PC-9 (cell line): ENCODE measurements around the gene DUS2. TPM values are rescaled to one million over a fixed set of nuclear protein-coding genes. Genes with fewer than 3 reads are reported as not detected.

Source experiments
- BruUV-seq: library from RNA; stranded (reverse); fragments of 400-500 nt; replicated peaks from 2 replicates; lab custom pipeline; 2021; lab: Mats Ljungman, UMichigan
- CTCF ChIA-PET: fragments of 300-600 bp; sonication (Branson Sonifier 250); formaldehyde crosslinking; loops from one replicate; lab custom pipeline; 2022; ENCODE audit warnings: antibody characterized with exemption; lab: Charles Lee
- POLR2A ChIA-PET: fragments of 300-600 bp; sonication (Branson Sonifier 250); formaldehyde crosslinking; loops from one replicate; lab custom pipeline; 2022; ENCODE audit warnings: antibody characterized with exemption; ENCODE audit not compliant: unreplicated experiment; lab: Charles Lee
- DNase-seq, 2 experiments: peaks; one replicate each; pipeline versions ENCODE4 v3.0.0 to v3.0.0-alpha.2; 2015 to 2022; ENCODE audit warnings: mixed read lengths in 1 of 2
- H2AFZ ChIP-seq: fragments of 200-600 bp; sonication (generic); 2 replicates; pipeline ENCODE4 v1.8.1; 2017; ENCODE audit warnings: antibody characterized with exemption
- H3F3A ChIP-seq: fragments of 200-600 bp; sonication (generic); 2 replicates; pipeline ENCODE4 v1.8.1; 2017; ENCODE audit warnings: antibody characterized with exemption, mild to moderate bottlenecking, low read depth; ENCODE audit not compliant: insufficient read depth
- H3K27ac ChIP-seq: fragments of 200-600 bp; sonication (generic); 2 replicates; pipeline ENCODE4 v1.6.1; 2016; ENCODE audit warnings: mixed run types
- H3K27me3 ChIP-seq: fragments of 200-600 bp; sonication (generic); 2 replicates; pipeline ENCODE4 v1.6.1; 2016; ENCODE audit warnings: low read depth, mixed run types; ENCODE audit not compliant: insufficient read depth
- H3K36me3 ChIP-seq: fragments of 200-600 bp; sonication (generic); 2 replicates; pipeline ENCODE4 v1.6.1; 2016; ENCODE audit warnings: low read depth, mixed run types
- H3K4me1 ChIP-seq: fragments of 200-600 bp; sonication (generic); replicated peaks from 2 replicates; pipeline ENCODE4 v1.6.1; 2016; ENCODE audit warnings: mixed run types; ENCODE audit not compliant: insufficient read depth
- H3K4me2 ChIP-seq: fragments of 200-600 bp; sonication (generic); 2 replicates; pipeline ENCODE4 v1.6.1; 2017; ENCODE audit warnings: mixed run types
- H3K4me3 ChIP-seq: fragments of 200-600 bp; sonication (generic); 2 replicates; pipeline ENCODE4 v1.6.1; 2016; ENCODE audit warnings: mixed run types
- H3K79me2 ChIP-seq: fragments of 200-600 bp; sonication (generic); 2 replicates; pipeline ENCODE4 v1.6.1; 2017; ENCODE audit warnings: low read depth, mixed run types
- H3K9me2 ChIP-seq: fragments of 200-600 bp; sonication (generic); 2 replicates; pipeline ENCODE4 v1.8.1; 2017; ENCODE audit warnings: mild to moderate bottlenecking; ENCODE audit not compliant: insufficient read depth
- H3K9me3 ChIP-seq: fragments of 200-600 bp; sonication (generic); 2 replicates; pipeline ENCODE4 v1.8.1; 2016; ENCODE audit warnings: low read depth; ENCODE audit not compliant: insufficient read depth
- H4K20me1 ChIP-seq: fragments of 200-600 bp; sonication (generic); 2 replicates; pipeline ENCODE4 v1.8.1; 2017; ENCODE audit not compliant: insufficient read depth
- EZH2 ChIP-seq: fragments of 200-600 bp; sonication (generic); IDR thresholded peaks from 2 replicates; pipeline ENCODE4 v1.8.0; 2017; ENCODE audit warnings: antibody characterized with exemption, low read depth
- intact Hi-C: fragments of 100-400 bp; cut with micrococcal nuclease; formaldehyde crosslinking; loops from one replicate; pipeline ENCODE4 v1.10.0; 2022; ENCODE audit not compliant: unreplicated experiment
- total RNA-seq: library from RNA; stranded (reverse); gene quantifications from 2 replicates; pipeline ENCODE4 v1.2.3, GENCODE V29; 2021
- TF ChIP-seq, protein P1 (sequence below): fragments of 200-600 bp; sonication (generic); conservative IDR thresholded peaks from 2 replicates; pipeline ENCODE4 v1.6.1; 2017; ENCODE audit warnings: mixed run types, antibody characterized with exemption, mild to moderate bottlenecking, moderate library complexity

Gene DUS2
- total RNA-seq, 1 experiment from 2014 or later = 29.7 TPM

DNA sequence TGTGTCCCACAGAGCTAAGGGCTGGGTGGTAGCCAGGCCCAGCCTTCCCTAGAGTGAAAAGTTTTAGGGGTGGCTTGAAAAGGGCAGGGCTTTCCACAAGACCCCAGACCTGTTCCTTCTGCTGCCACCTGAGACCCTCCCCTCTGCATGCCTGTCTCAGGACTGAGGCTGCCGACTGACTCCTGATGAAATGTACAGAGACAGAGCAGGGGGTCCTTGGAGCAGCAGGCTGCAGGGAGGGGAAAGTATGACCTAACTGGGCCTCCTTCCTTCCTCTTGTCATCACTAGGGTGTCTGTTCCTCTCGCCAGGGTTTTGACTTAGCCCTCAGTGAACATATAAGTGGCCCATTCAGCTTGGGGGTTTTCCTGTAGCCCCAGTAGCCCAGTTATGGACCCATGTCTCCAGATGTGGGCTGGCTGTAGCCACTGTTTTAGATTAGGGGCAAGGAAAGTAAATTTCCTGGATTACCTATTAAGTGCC is 47.2 kb downstream of the DUS2 start:
- H3K36me3 ChIP-seq = 0 out of 2 replicates have a peak, but pooled peaks cover 4% of the 10 kb centered on the region
- no peaks in the 10 kb centered on the region for H3K9me2 ChIP-seq
- H3K4me3 ChIP-seq = no peak overlapping the region
- intact Hi-C loops = no loop called here
- no TSS peak for BruUV-seq
- H3F3A ChIP-seq = peaks cover 4% of the 10 kb centered on the region; the same call in 1 of the 2 replicates
- TF ChIP-seq, protein P1, sequence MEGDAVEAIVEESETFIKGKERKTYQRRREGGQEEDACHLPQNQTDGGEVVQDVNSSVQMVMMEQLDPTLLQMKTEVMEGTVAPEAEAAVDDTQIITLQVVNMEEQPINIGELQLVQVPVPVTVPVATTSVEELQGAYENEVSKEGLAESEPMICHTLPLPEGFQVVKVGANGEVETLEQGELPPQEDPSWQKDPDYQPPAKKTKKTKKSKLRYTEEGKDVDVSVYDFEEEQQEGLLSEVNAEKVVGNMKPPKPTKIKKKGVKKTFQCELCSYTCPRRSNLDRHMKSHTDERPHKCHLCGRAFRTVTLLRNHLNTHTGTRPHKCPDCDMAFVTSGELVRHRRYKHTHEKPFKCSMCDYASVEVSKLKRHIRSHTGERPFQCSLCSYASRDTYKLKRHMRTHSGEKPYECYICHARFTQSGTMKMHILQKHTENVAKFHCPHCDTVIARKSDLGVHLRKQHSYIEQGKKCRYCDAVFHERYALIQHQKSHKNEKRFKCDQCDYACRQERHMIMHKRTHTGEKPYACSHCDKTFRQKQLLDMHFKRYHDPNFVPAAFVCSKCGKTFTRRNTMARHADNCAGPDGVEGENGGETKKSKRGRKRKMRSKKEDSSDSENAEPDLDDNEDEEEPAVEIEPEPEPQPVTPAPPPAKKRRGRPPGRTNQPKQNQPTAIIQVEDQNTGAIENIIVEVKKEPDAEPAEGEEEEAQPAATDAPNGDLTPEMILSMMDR = no peak
- TF ChIP-seq EZH2 = no peak
- no peaks in the 10 kb centered on the region for H3K27me3 ChIP-seq
- POLR2A ChIA-PET = no interaction called here
- DNase-seq = no peak
- no peak overlapping the region for H3K27ac ChIP-seq
- CTCF ChIA-PET = interaction anchor here (0.6 kb wide), 1 partner anchor 28 kb away, joined by 4 read pairs; no protein-coding TSS in a partner anchor
- H3K4me1 ChIP-seq = no peaks in the 10 kb centered on the region
- H4K20me1 ChIP-seq = no peaks in the 10 kb centered on the region
- no peak overlapping the region for H2AFZ ChIP-seq
- no peaks in the 10 kb centered on the region for H3K9me3 ChIP-seq
- H3K79me2 ChIP-seq = no peaks in the 10 kb centered on the region
- no peak overlapping the region for H3K4me2 ChIP-seq

DNA sequence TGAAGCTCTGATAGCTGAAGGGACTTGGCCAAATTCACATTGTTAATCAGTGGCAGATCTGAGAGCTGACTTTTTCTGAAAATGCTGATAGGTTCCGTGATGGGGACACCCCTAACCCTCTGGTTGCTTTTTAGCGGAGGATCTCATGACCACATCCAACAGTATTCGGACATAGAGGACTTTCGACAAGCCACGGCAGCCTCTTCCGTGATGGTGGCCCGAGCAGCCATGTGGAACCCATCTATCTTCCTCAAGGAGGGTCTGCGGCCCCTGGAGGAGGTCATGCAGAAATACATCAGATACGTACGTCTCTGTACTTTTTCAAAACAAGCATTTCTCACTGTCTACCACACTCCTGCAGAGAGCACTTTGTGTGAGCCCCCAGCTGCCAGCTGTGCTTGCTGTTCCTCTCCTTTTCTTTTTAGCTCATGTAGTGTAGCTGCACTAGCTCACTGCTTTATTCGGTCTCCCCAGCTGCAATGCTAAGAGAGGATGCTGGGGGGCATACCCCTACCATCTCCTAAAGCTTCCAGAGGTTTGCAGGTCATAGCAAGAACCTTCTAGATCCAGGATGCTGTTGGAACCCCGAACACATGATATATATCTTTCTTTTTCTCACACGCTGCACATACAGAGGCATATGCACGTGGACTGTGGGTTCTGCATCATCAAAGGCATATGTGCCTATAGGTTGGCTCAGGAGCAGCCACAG is 47.9 kb downstream of the DUS2 start:
- POLR2A ChIA-PET = no interaction called here
- no peaks in the 10 kb centered on the region for H3K9me3 ChIP-seq
- H3K27me3 ChIP-seq = no peaks in the 10 kb centered on the region
- H3K27ac ChIP-seq = no peak overlapping the region
- no peaks in the 10 kb centered on the region for H3F3A ChIP-seq
- no peak for DNase-seq
- no peaks in the 10 kb centered on the region for H3K79me2 ChIP-seq
- TF ChIP-seq, protein P1 = no peak
- TF ChIP-seq EZH2 = no peak
- no peak overlapping the region for H2AFZ ChIP-seq
- CTCF ChIA-PET = interaction anchor here (0.7 kb wide), 1 partner anchor 30 kb away, joined by 3 read pairs; no protein-coding TSS in a partner anchor
- no peaks in the 10 kb centered on the region for H3K9me2 ChIP-seq
- H3K36me3 ChIP-seq = 0 out of 2 replicates have a peak, but pooled peaks cover 4% of the 10 kb centered on the region
- no peak overlapping the region for H3K4me3 ChIP-seq
- no peak overlapping the region for H3K4me2 ChIP-seq
- no peaks in the 10 kb centered on the region for H3K4me1 ChIP-seq
- no peaks in the 10 kb centered on the region for H4K20me1 ChIP-seq
- intact Hi-C loops = no loop called here
- BruUV-seq = no TSS peak

DNA sequence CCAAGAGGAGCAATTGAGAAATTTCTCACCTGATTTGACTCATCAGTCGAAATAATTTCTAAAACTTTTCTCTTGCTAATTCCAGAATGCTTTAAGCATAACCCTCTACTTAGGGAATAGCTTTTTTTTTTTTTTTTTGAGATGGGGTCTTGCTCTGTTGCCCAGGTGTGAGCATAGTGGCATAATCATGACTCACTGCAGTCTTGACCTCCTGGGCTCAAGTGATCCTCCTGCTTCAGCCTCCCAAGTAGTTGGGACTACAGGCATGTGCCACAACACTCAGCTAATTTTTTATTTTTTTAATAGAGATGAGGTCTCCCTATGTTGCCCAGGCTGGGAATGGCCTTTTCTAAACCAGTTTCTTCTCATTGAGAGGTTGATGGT is 48.4 kb downstream of the DUS2 start:
- BruUV-seq = no TSS peak
- Histone ChIP-seq H3K4me3 (no peak overlapping the region), H3K27me3 (no peaks in the 10 kb centered on the region), H3K36me3 (0 out of 2 replicates have a peak, but pooled peaks cover 7% of the 10 kb centered on the region), H2AFZ (no peak overlapping the region), H3K27ac (no peak overlapping the region), H3K4me1 (no peaks in the 10 kb centered on the region), H4K20me1 (no peaks in the 10 kb centered on the region), H3K9me3 (no peaks in the 10 kb centered on the region), H3K79me2 (no peaks in the 10 kb centered on the region), H3K9me2 (no peaks in the 10 kb centered on the region), H3F3A (no peaks in the 10 kb centered on the region), H3K4me2 (no peak overlapping the region)
- TF ChIP-seq EZH2 = no peak
- TF ChIP-seq, protein P1 = no peak
- intact Hi-C loops = no loop called here
- no peak for DNase-seq
- POLR2A ChIA-PET = no interaction called here
- CTCF ChIA-PET = interaction anchor here (0.7 kb wide), 1 partner anchor 31 kb away, joined by 3 read pairs; no protein-coding TSS in a partner anchor
